Fibroblast of lung (primary cell): ENCODE measurements around the gene PPP1R2.

Experiments used
- CTCF ChIP-seq, 2 donors: IDR thresholded peaks in 1 of 2; conservative IDR thresholded peaks in 1 of 2; 1 replicate in 1 of 2; 2 replicates in 1 of 2; pipeline ENCODE4 v1.5.1; 2011 to 2012; ENCODE audit warnings: low read length in 2 of 2, control low read depth in 1 of 2, inconsistent platforms in 1 of 2, low read depth in 1 of 2, mild to moderate bottlenecking in 1 of 2
- EZH2 ChIP-seq: IDR thresholded peaks from 2 replicates; pipeline ENCODE4 v1.5.1; 2012; ENCODE audit warnings: low read length, control low read depth, mild to moderate bottlenecking; ENCODE audit errors: missing control alignments

DNA sequence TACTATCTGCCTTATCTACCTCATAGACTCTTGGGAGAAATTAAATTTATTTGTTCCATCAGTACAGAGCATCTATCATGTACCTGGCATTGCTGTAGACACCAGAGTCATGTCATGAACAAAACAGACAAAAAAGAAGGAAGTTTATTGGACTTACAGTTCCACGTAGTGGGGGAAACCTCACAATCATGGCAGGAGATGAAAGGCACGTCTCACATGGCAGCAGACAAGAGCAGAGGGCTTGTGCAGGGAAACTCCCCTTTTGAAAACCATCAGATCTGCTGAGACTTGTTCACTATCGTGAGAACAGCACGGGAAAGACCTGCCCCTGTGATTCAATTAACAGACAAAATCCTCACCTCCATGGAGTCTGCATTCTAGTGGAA, 74.7 kb downstream of the PPP1R2 start:
- TF ChIP-seq CTCF (conservative IDR thresholded peaks at IDR 0.05 in 1 of 2, IDR thresholded peaks at IDR 0.05 in 1 of 2; ENCODE audit: low read depth in 1 of 2, low read length in 2 of 2) (no peak), EZH2 (no peak)
